Measurements from ENCODE around the gene CARD16. TPM values are rescaled to one million over a fixed set of nuclear protein-coding genes. Genes with fewer than 3 reads are reported as not detected.

The CARD16 gene
- total RNA-seq: 100 to 1,000 TPM; 101 to 102 TPM

GRCh38 chr11:105044557-105045524, at the start of gene CARD16:
TSS of gene CARD16 (minus strand) at chr11:105045335. CDS start at chr11:105045297, 38 bp downstream.

GRCh38 chr11:105034813-105035620, 10.1 kb downstream of the CARD16 start, which contains the start of gene CASP1:
TSS of gene CASP1 (minus strand) at chr11:105035144. CDS start at chr11:105035113, 31 bp downstream.

GRCh38 chr11:105023003-105023402, 22.1 kb downstream of the CARD16 start, which contains the start of gene CASP5:
TSS of gene CASP5 (minus strand) at chr11:105023168. CDS start at chr11:105023136, 32 bp downstream.

Other genes with a start within 250 kb of the CARD16 start
- not detected for gene CASP12, start 146.9 kb downstream of the CARD16 start, total RNA-seq
- gene CASP4, start 76.8 kb downstream of the CARD16 start, total RNA-seq: 100 to 1,000 TPM; 159 to 166 TPM
- not detected for gene CASP5, start 22.2 kb downstream of the CARD16 start, total RNA-seq
- gene CASP1, start 10.2 kb downstream of the CARD16 start, total RNA-seq: 100 to 1,000 TPM in 1 of 2 experiments, 10 to 100 TPM in 1; 97.2 to 104 TPM
- not detected for gene CARD18, start 94.4 kb upstream of the CARD16 start, total RNA-seq

Data from activated naive CD4-positive, alpha-beta T cell treated with anti-CD3 and anti-CD28 coated beads, Interleukin-2, amount 10 ng/mL, durations not matched to agents 5 hours and 36 hours (primary cell).